Dermis blood vessel endothelial cell (primary cell): ENCODE data around the gene GPC2. TPM values are rescaled to one million over a fixed set of nuclear protein-coding genes. Genes with fewer than 3 reads are reported as not detected.
"Not testable (repeated sequence)": the region's sequence is repeated elsewhere in the genome, so short reads cannot be mapped to it uniquely, and the experiment has no call there.

Experiments used
- DNase-seq: peaks from one replicate; pipeline ENCODE4 v3.0.0; 2010
- total RNA-seq: library from RNA; depleted of rRNA; stranded (reverse); fragments of >200 nt; gene quantifications from 2 replicates; pipeline ENCODE4 v1.2.3, GENCODE V29; 2014

Gene GPC2
- total RNA-seq, 1 donor from 2014 or later: 4.4 TPM

- DNase-seq: no peak
Observed at GRCh38 chr7:100198266-100198665, 21.1 kb upstream of the GPC2 start.

GRCh38 chr7:100195901-100196322, 18.7 kb upstream of the GPC2 start:
- not testable (repeated sequence) for DNase-seq

- no peak for DNase-seq
Observed at GRCh38 chr7:100195222-100195621, 18.0 kb upstream of the GPC2 start.

- no peak for DNase-seq
Observed at GRCh38 chr7:100192969-100193368, 15.8 kb upstream of the GPC2 start.

- not testable (repeated sequence) for DNase-seq
Observed at GRCh38 chr7:100192281-100192862, 15.2 kb upstream of the GPC2 start.

GRCh38 chr7:100191775-100192174, 14.6 kb upstream of the GPC2 start:
- DNase-seq: no peak

GRCh38 chr7:100190048-100190711, 13.0 kb upstream of the GPC2 start:
- peak; percentile 62 for DNase-seq

- DNase-seq: no peak
Observed at GRCh38 chr7:100189061-100189460, 11.9 kb upstream of the GPC2 start.

GRCh38 chr7:100185726-100186125, 8.5 kb upstream of the GPC2 start:
- no peak for DNase-seq

GRCh38 chr7:100183090-100183489, 5.9 kb upstream of the GPC2 start:
- DNase-seq: not testable (repeated sequence)

GRCh38 chr7:100182616-100183015, 5.4 kb upstream of the GPC2 start:
- not testable (repeated sequence) for DNase-seq

- not testable (repeated sequence) for DNase-seq
Observed at GRCh38 chr7:100180084-100180483, 2.9 kb upstream of the GPC2 start.

GRCh38 chr7:100176096-100177044, 811 bp downstream of the GPC2 start:
- no peak for DNase-seq

GRCh38 chr7:100175296-100175935, 1.8 kb downstream of the GPC2 start:
- DNase-seq: no peak

- no peak for DNase-seq
Observed at GRCh38 chr7:100174582-100174981, 2.6 kb downstream of the GPC2 start.

GRCh38 chr7:100173806-100174495, 3.2 kb downstream of the GPC2 start:
- DNase-seq: no peak

- DNase-seq: no peak
Observed at GRCh38 chr7:100171840-100172239, 5.3 kb downstream of the GPC2 start.

- no peak for DNase-seq
Observed at GRCh38 chr7:100171087-100171681, 6.0 kb downstream of the GPC2 start.

- DNase-seq: no peak
Observed at GRCh38 chr7:100170101-100170897, 6.9 kb downstream of the GPC2 start.

GRCh38 chr7:100169147-100169850, 7.9 kb downstream of the GPC2 start:
- DNase-seq: no peak
